HG02759 (cell line): Measurements from ENCODE around the gene QDPR.

Source experiments
- ATAC-seq: cut with Tn5 transposase; IDR thresholded peaks from one replicate; pipeline ENCODE4 v1.9.1; 2021; ENCODE audit warnings: mild to moderate bottlenecking, moderate library complexity; ENCODE audit not compliant: unreplicated experiment

The QDPR gene

GRCh38 chr4:17436750-17437090 lies 75.2 kb downstream of the QDPR start:
- ATAC-seq, result no peak
